Activated naive CD8-positive, alpha-beta T cell treated with anti-CD3 and anti-CD28 coated beads for 36 hours (primary cell): ENCODE measurements around the gene BCAP31. TPM values are rescaled to one million over a fixed set of nuclear protein-coding genes. Genes with fewer than 3 reads are reported as not detected.
"Not testable (repeated sequence)": the region's sequence is repeated elsewhere in the genome, so short reads cannot be mapped to it uniquely, and the experiment has no call there.

Experiments used
- DNase-seq: peaks from one replicate; pipeline ENCODE4 v3.0.0; 2021
- H3K27ac Mint-ChIP-seq: one replicate; pipeline ENCODE4 v1.8.0; 2022; ENCODE audit warnings: mild to moderate bottlenecking, moderate library complexity, mixed read lengths
- H3K27me3 Mint-ChIP-seq: one replicate; pipeline ENCODE4 v1.8.0; 2022; ENCODE audit warnings: mild to moderate bottlenecking, mixed read lengths
- H3K36me3 Mint-ChIP-seq: one replicate; pipeline ENCODE4 v1.8.0; 2021; ENCODE audit warnings: mild to moderate bottlenecking, mixed read lengths
- H3K4me1 Mint-ChIP-seq: one replicate; pipeline ENCODE4 v1.8.0; 2021; ENCODE audit warnings: mixed read lengths
- H3K4me3 Mint-ChIP-seq: one replicate; pipeline ENCODE4 v1.8.0; 2022; ENCODE audit warnings: mild to moderate bottlenecking, moderate library complexity, mixed read lengths
- H3K9me3 Mint-ChIP-seq: one replicate; pipeline ENCODE4 v1.8.0; 2022; ENCODE audit warnings: mixed read lengths
- total RNA-seq, 2 experiments: library from RNA; stranded (reverse); gene quantifications; one replicate each; pipeline ENCODE4 v1.2.3, GENCODE V29; 2021

Gene BCAP31
- total RNA-seq, 2 experiments from 2014 or later = 103 to 109 TPM

GRCh38 chrX:153743468-153744209, 19.5 kb upstream of the BCAP31 start:
- DNase-seq, H3K36me3 Mint-ChIP-seq, H3K9me3 Mint-ChIP-seq, H3K27ac Mint-ChIP-seq, H3K4me3 Mint-ChIP-seq, H3K27me3 Mint-ChIP-seq: not testable (repeated sequence)
- peaks cover 12% of the 10 kb centered on the region for H3K4me1 Mint-ChIP-seq

GRCh38 chrX:153742796-153743467, 18.7 kb upstream of the BCAP31 start:
- not testable (repeated sequence) for H3K27me3 Mint-ChIP-seq

GRCh38 chrX:153742111-153742510, 17.9 kb upstream of the BCAP31 start:
- DNase-seq, H3K27me3 Mint-ChIP-seq, H3K27ac Mint-ChIP-seq, H3K4me3 Mint-ChIP-seq, H3K36me3 Mint-ChIP-seq, H3K9me3 Mint-ChIP-seq: not testable (repeated sequence)
- peaks cover 12% of the 10 kb centered on the region for H3K4me1 Mint-ChIP-seq

More at GRCh38 chrX:153742796-153743467, 18.7 kb upstream of the BCAP31 start:
- H3K4me1 Mint-ChIP-seq = peaks cover 12% of the 10 kb centered on the region
- H3K27ac Mint-ChIP-seq, H3K4me3 Mint-ChIP-seq, H3K36me3 Mint-ChIP-seq, DNase-seq, H3K9me3 Mint-ChIP-seq: not testable (repeated sequence)

- Mint-ChIP-seq H3K9me3 (no peaks in the 10 kb centered on the region), H3K27me3 (peaks cover 7% of the 10 kb centered on the region), H3K36me3 (no peaks in the 10 kb centered on the region), H3K4me1 (peaks cover 12% of the 10 kb centered on the region), H3K27ac (no peak overlapping the region), H3K4me3 (no peak overlapping the region)
- DNase-seq = no peak
Observed at GRCh38 chrX:153741446-153741845, 17.3 kb upstream of the BCAP31 start.

- Mint-ChIP-seq H3K27me3 (peaks cover 4% of the 10 kb centered on the region), H3K9me3 (no peaks in the 10 kb centered on the region), H3K4me1 (peaks cover 12% of the 10 kb centered on the region), H3K36me3 (no peaks in the 10 kb centered on the region), H3K4me3 (peak overlapping the region; percentile 10), H3K27ac (peak overlapping the region; percentile 60)
- no peak for DNase-seq
Observed at GRCh38 chrX:153740631-153741222, 16.5 kb upstream of the BCAP31 start.

GRCh38 chrX:153739754-153740486, 15.7 kb upstream of the BCAP31 start:
- peak; percentile 9 for DNase-seq
- H3K27me3 Mint-ChIP-seq = peaks cover 4% of the 10 kb centered on the region
- H3K4me1 Mint-ChIP-seq = peaks cover 20% of the 10 kb centered on the region
- no peaks in the 10 kb centered on the region for H3K9me3 Mint-ChIP-seq
- H3K36me3 Mint-ChIP-seq = no peaks in the 10 kb centered on the region
- peak overlapping the region; percentile 60 for H3K27ac Mint-ChIP-seq
- peak overlapping the region; percentile 42 for H3K4me3 Mint-ChIP-seq

- H3K9me3 Mint-ChIP-seq = no peaks in the 10 kb centered on the region
- no peak overlapping the region for H3K4me3 Mint-ChIP-seq
- H3K27ac Mint-ChIP-seq = no peak overlapping the region
- DNase-seq = no peak
- H3K36me3 Mint-ChIP-seq = peaks cover 1% of the 10 kb centered on the region
- no peaks in the 10 kb centered on the region for H3K27me3 Mint-ChIP-seq
- H3K4me1 Mint-ChIP-seq = peaks cover 20% of the 10 kb centered on the region
Observed at GRCh38 chrX:153738056-153738605, 13.9 kb upstream of the BCAP31 start.

GRCh38 chrX:153736871-153737441, 12.8 kb upstream of the BCAP31 start:
- Mint-ChIP-seq H3K36me3 (peaks cover 5% of the 10 kb centered on the region), H3K27ac (no peak overlapping the region), H3K27me3 (no peaks in the 10 kb centered on the region), H3K4me1 (peaks cover 20% of the 10 kb centered on the region), H3K4me3 (no peak overlapping the region), H3K9me3 (no peaks in the 10 kb centered on the region)
- DNase-seq = no peak

- DNase-seq = no peak
- Mint-ChIP-seq H3K4me3 (no peak overlapping the region), H3K4me1 (peaks cover 27% of the 10 kb centered on the region), H3K27me3 (no peaks in the 10 kb centered on the region), H3K36me3 (peaks cover 12% of the 10 kb centered on the region), H3K9me3 (peaks cover 6% of the 10 kb centered on the region), H3K27ac (peak overlapping the region; percentile 45)
Observed at GRCh38 chrX:153736071-153736820, 12.1 kb upstream of the BCAP31 start.

GRCh38 chrX:153735274-153735673, 11.1 kb upstream of the BCAP31 start:
- Mint-ChIP-seq H3K36me3 (peaks cover 15% of the 10 kb centered on the region), H3K4me1 (peaks cover 27% of the 10 kb centered on the region), H3K27me3 (no peaks in the 10 kb centered on the region), H3K27ac (no peak overlapping the region), H3K4me3 (no peak overlapping the region), H3K9me3 (peaks cover 6% of the 10 kb centered on the region)
- DNase-seq = no peak

GRCh38 chrX:153734871-153735270, 10.7 kb upstream of the BCAP31 start:
- no peak for DNase-seq
- H3K36me3 Mint-ChIP-seq = peaks cover 15% of the 10 kb centered on the region
- no peak overlapping the region for H3K27ac Mint-ChIP-seq
- peaks cover 6% of the 10 kb centered on the region for H3K9me3 Mint-ChIP-seq
- no peak overlapping the region for H3K4me3 Mint-ChIP-seq
- H3K27me3 Mint-ChIP-seq = no peaks in the 10 kb centered on the region
- H3K4me1 Mint-ChIP-seq = peaks cover 23% of the 10 kb centered on the region

- Mint-ChIP-seq H3K27ac (no peak overlapping the region), H3K27me3 (no peaks in the 10 kb centered on the region), H3K36me3 (peaks cover 15% of the 10 kb centered on the region), H3K4me1 (peaks cover 20% of the 10 kb centered on the region), H3K9me3 (peaks cover 6% of the 10 kb centered on the region), H3K4me3 (no peak overlapping the region)
- DNase-seq = no peak
Observed at GRCh38 chrX:153733651-153734240, 9.6 kb upstream of the BCAP31 start.

GRCh38 chrX:153732401-153732800, 8.2 kb upstream of the BCAP31 start:
- Mint-ChIP-seq H3K4me1 (peaks cover 21% of the 10 kb centered on the region), H3K36me3 (peaks cover 15% of the 10 kb centered on the region), H3K27me3 (no peaks in the 10 kb centered on the region), H3K27ac (no peak overlapping the region), H3K4me3 (no peak overlapping the region), H3K9me3 (peaks cover 6% of the 10 kb centered on the region)
- no peak for DNase-seq

- no peak overlapping the region for H3K4me3 Mint-ChIP-seq
- H3K36me3 Mint-ChIP-seq = peaks cover 15% of the 10 kb centered on the region
- H3K9me3 Mint-ChIP-seq = peaks cover 6% of the 10 kb centered on the region
- H3K27ac Mint-ChIP-seq = peak overlapping the region; percentile 42
- H3K27me3 Mint-ChIP-seq = no peaks in the 10 kb centered on the region
- DNase-seq = no peak
- H3K4me1 Mint-ChIP-seq = peaks cover 27% of the 10 kb centered on the region
Observed at GRCh38 chrX:153731845-153732215, 7.6 kb upstream of the BCAP31 start.
